A549 (cell line): ENCODE results near the gene CNOT10.

ENCODE experiments used
- CTCF ChIP-seq: fragments of >200 bp; sonication (Bioruptor Twin); formaldehyde crosslinking; IDR thresholded peaks from 3 replicates; pipeline ENCODE4 v1.5.1; 2016
- EP300 ChIP-seq, 2 experiments: fragments of >200 bp; sonication (Bioruptor Twin); formaldehyde crosslinking; IDR thresholded peaks; 2 replicates in 1 of 2; 3 replicates in 1 of 2; pipeline ENCODE4 v1.6.1; 2016 to 2017
- POLR2A ChIP-seq: IDR thresholded peaks from 2 replicates; pipeline ENCODE4 v1.6.1; 2012; ENCODE audit warnings: mild to moderate bottlenecking, low read length
- REST ChIP-seq: fragments of 200-600 bp; sonication (generic); IDR thresholded peaks from 2 replicates; pipeline ENCODE4 v1.6.1; 2016; ENCODE audit warnings: antibody characterized with exemption, mild to moderate bottlenecking, moderate library complexity

GRCh38 chr3:32725721-32726120 is 40.7 kb downstream of the CNOT10 start:
- TF ChIP-seq POLR2A: no peak
- no peak for TF ChIP-seq CTCF
- no peak for TF ChIP-seq REST
- TF ChIP-seq EP300 (IDR thresholded peaks at IDR 0.05): no peak
